H1 (cell line): Measurements from ENCODE around the gene SLC4A8. TPM values are rescaled to one million over a fixed set of nuclear protein-coding genes. Genes with fewer than 3 reads are reported as not detected.

Source experiments
- CTCF ChIA-PET: fragments of 300-600 bp; sonication (Branson Sonifier 250); formaldehyde crosslinking; loops from one replicate; lab custom pipeline; 2021; ENCODE audit not compliant: partially characterized antibody; lab: Charles Lee
- POLR2A ChIA-PET: fragments of 300-600 bp; sonication (Branson Sonifier 250); formaldehyde crosslinking; loops from one replicate; lab custom pipeline; 2021; ENCODE audit warnings: inconsistent platforms; ENCODE audit not compliant: partially characterized antibody; lab: Charles Lee
- DNase-seq, 2 experiments: peaks; one replicate each; pipeline versions ENCODE4 v3.0.0 to v3.0.0-alpha.2; 2010 to 2022; ENCODE audit warnings: low spot score in 2 of 2, low read depth in 1 of 2, mixed read lengths in 1 of 2
- FAIRE-seq: peaks from 2 replicates; lab custom pipeline; 2011; peaks lifted over from hg19 to GRCh38; lab: Jason Lieb, UNC
- H2AFZ ChIP-seq: 2 replicates; pipeline ENCODE4 v1.8.1; 2012; ENCODE audit warnings: low read length, inconsistent platforms
- H2AK5ac ChIP-seq: 2 replicates; pipeline ENCODE4 v1.6.1; 2013; ENCODE audit warnings: low read depth, low read length
- H2BK120ac ChIP-seq: replicated peaks from 2 replicates; pipeline ENCODE3; 2013; ENCODE audit warnings: low read depth, low read length, inconsistent platforms
- H2BK12ac ChIP-seq: 2 replicates; pipeline ENCODE4 v1.6.1; 2013; ENCODE audit warnings: low read depth, low read length
- H2BK15ac ChIP-seq: 2 replicates; pipeline ENCODE4 v1.6.1; 2013; ENCODE audit warnings: low read length
- H2BK20ac ChIP-seq: 2 replicates; pipeline ENCODE4 v1.6.1; 2013; ENCODE audit warnings: low read length
- H2BK5ac ChIP-seq: 2 replicates; pipeline ENCODE4 v1.6.1; 2013; ENCODE audit warnings: low read depth, low read length
- H3K14ac ChIP-seq: 2 replicates; pipeline ENCODE4 v1.6.1; 2013; ENCODE audit warnings: inconsistent platforms; ENCODE audit not compliant: insufficient read length
- H3K18ac ChIP-seq: 2 replicates; pipeline ENCODE4 v1.6.1; 2013; ENCODE audit warnings: low read length; ENCODE audit errors: extremely low read depth
- H3K23ac ChIP-seq: 2 replicates; pipeline ENCODE4 v1.6.1; 2013; ENCODE audit warnings: inconsistent platforms; ENCODE audit not compliant: insufficient read length
- H3K23me2 ChIP-seq: 2 replicates; pipeline ENCODE4 v1.6.1; 2013; ENCODE audit warnings: low read depth, low read length
- H3K27ac ChIP-seq: 2 replicates; pipeline ENCODE4 v1.6.1; 2011; ENCODE audit warnings: low read depth, low read length, inconsistent platforms
- H3K27me3 ChIP-seq, 4 experiments: replicated peaks in 1 of 4; 1 replicate in 1 of 4; 2 replicates in 3 of 4; pipeline versions ENCODE4 v1.6.1 to v1.8.1; 2011 to 2013; ENCODE audit warnings: low read length in 3 of 4, mild to moderate bottlenecking in 3 of 4, inconsistent platforms in 2 of 4, mixed read lengths in 2 of 4, moderate library complexity in 1 of 4; ENCODE audit not compliant: control insufficient read depth in 3 of 4, insufficient read depth in 3 of 4; ENCODE audit errors: extremely low read depth in 1 of 4
- H3K36me3 ChIP-seq, 4 experiments: 2 replicates each; pipeline versions ENCODE4 v1.6.1 to v1.8.1; 2011 to 2013; ENCODE audit warnings: mild to moderate bottlenecking in 4 of 4, low read length in 3 of 4, moderate library complexity in 2 of 4, control low read depth in 1 of 4, inconsistent platforms in 1 of 4; ENCODE audit not compliant: insufficient read depth in 4 of 4, control insufficient read depth in 2 of 4
- H3K4ac ChIP-seq: replicated peaks from 2 replicates; pipeline ENCODE3; 2013; ENCODE audit warnings: low read length, low read depth, mixed read lengths, inconsistent platforms; ENCODE audit not compliant: insufficient read length
- H3K4me1 ChIP-seq, 4 experiments: replicated peaks in 1 of 4; 1 replicate in 1 of 4; 2 replicates in 3 of 4; pipeline versions ENCODE4 v1.6.1 to v1.8.1; 2011 to 2013; ENCODE audit warnings: low read length in 3 of 4, inconsistent platforms in 2 of 4, mixed read lengths in 1 of 4; ENCODE audit not compliant: insufficient read depth in 4 of 4, control insufficient read depth in 3 of 4
- H3K4me2 ChIP-seq, 2 experiments: 2 replicates each; pipeline versions ENCODE4 v1.6.1 to v1.8.1; 2011 to 2013; ENCODE audit warnings: low read depth in 2 of 2, low read length in 2 of 2, control low read depth in 1 of 2, inconsistent platforms in 1 of 2, mild to moderate bottlenecking in 1 of 2; ENCODE audit not compliant: insufficient read depth in 1 of 2
- H3K4me3 ChIP-seq, 4 experiments: fragments of 200-600, 300-600 bp in 1 of 4; sonication (generic), shearing (Covaris generic), sonication (Bioruptor Twin) in 1 of 4; 2 replicates each; pipeline versions ENCODE4 v1.5.1 to v1.8.1; 2011 to 2016; ENCODE audit warnings: low read length in 4 of 4, low read depth in 3 of 4, control low read depth in 2 of 4, inconsistent platforms in 2 of 4, mild to moderate bottlenecking in 2 of 4, mixed read lengths in 1 of 4, moderate library complexity in 1 of 4; ENCODE audit not compliant: insufficient read depth in 2 of 4; ENCODE audit errors: extremely low read depth in 1 of 4
- H3K56ac ChIP-seq: replicated peaks from 2 replicates; pipeline ENCODE3; 2013; ENCODE audit warnings: low read depth, mild to moderate bottlenecking, mixed read lengths, low read length, inconsistent platforms; ENCODE audit not compliant: insufficient read length
- H3K79me1 ChIP-seq: 2 replicates; pipeline ENCODE4 v1.6.1; 2013; ENCODE audit warnings: low read depth, low read length, control low read depth
- H3K79me2 ChIP-seq, 2 experiments: 2 replicates each; pipeline versions ENCODE4 v1.6.1 to v1.8.1; 2012 to 2013; ENCODE audit warnings: low read length in 2 of 2, mild to moderate bottlenecking in 2 of 2, inconsistent platforms in 1 of 2; ENCODE audit not compliant: insufficient read depth in 2 of 2, control insufficient read depth in 1 of 2
- H3K9ac ChIP-seq, 4 experiments: replicated peaks in 1 of 4; 1 replicate in 1 of 4; 2 replicates in 3 of 4; pipeline versions ENCODE4 v1.6.1 to v1.8.1; 2011 to 2013; ENCODE audit warnings: low read depth in 3 of 4, low read length in 3 of 4, control low read depth in 2 of 4, mild to moderate bottlenecking in 2 of 4, moderate library complexity in 2 of 4, inconsistent platforms in 1 of 4; ENCODE audit errors: extremely low read depth in 1 of 4
- H3K9me3 ChIP-seq, 2 experiments: 2 replicates each; pipeline versions ENCODE4 v1.6.1 to v1.8.1; 2012 to 2013; ENCODE audit warnings: mild to moderate bottlenecking in 2 of 2, moderate library complexity in 2 of 2, control low read depth in 1 of 2, inconsistent platforms in 1 of 2, low read depth in 1 of 2, low read length in 1 of 2, mixed read lengths in 1 of 2; ENCODE audit not compliant: insufficient read depth in 2 of 2
- H4K20me1 ChIP-seq, 2 experiments: replicated peaks in 1 of 2; 2 replicates each; pipeline versions ENCODE3 to v1.8.1; 2011 to 2013; ENCODE audit warnings: inconsistent platforms in 2 of 2, low read length in 2 of 2, mild to moderate bottlenecking in 1 of 2; ENCODE audit not compliant: insufficient read depth in 2 of 2, control insufficient read depth in 1 of 2
- H4K5ac ChIP-seq: 2 replicates; pipeline ENCODE4 v1.6.1; 2013; ENCODE audit warnings: low read length, low read depth, mixed read lengths, inconsistent platforms; ENCODE audit not compliant: insufficient read length
- H4K8ac ChIP-seq: 2 replicates; pipeline ENCODE4 v1.8.0; 2013; ENCODE audit warnings: mild to moderate bottlenecking, moderate library complexity, low read length, inconsistent platforms; ENCODE audit not compliant: insufficient read depth; ENCODE audit errors: extremely low read depth
- H4K91ac ChIP-seq: replicated peaks from 2 replicates; pipeline ENCODE3; 2013; ENCODE audit warnings: low read length, mixed read lengths, inconsistent platforms; ENCODE audit not compliant: insufficient read length
- GABPA ChIP-seq: IDR thresholded peaks from 2 replicates; pipeline ENCODE4 v1.6.1; 2011; ENCODE audit warnings: mild to moderate bottlenecking, low read length, moderate library complexity, borderline replicate concordance; ENCODE audit not compliant: insufficient read depth
- HDAC2 ChIP-seq, 2 experiments: fragments of 300-600 bp in 1 of 2; sonication (generic) in 1 of 2; IDR thresholded peaks; 2 replicates each; pipeline ENCODE4 v1.6.1; 2011 to 2012; ENCODE audit warnings: low read depth in 2 of 2, low read length in 2 of 2, mild to moderate bottlenecking in 2 of 2, moderate library complexity in 2 of 2, borderline replicate concordance in 1 of 2, inconsistent platforms in 1 of 2
- MAFK ChIP-seq: IDR thresholded peaks from 2 replicates; pipeline ENCODE4 v1.6.1; 2012; ENCODE audit warnings: low read depth, mild to moderate bottlenecking, improper control_type of control experiment, low read length
- POU5F1 ChIP-seq: IDR thresholded peaks from 2 replicates; pipeline ENCODE4 v1.6.1; 2011; ENCODE audit warnings: low read depth, mild to moderate bottlenecking, low read length, moderate library complexity
- RXRA ChIP-seq: IDR thresholded peaks from 2 replicates; pipeline ENCODE4 v1.6.1; 2011; ENCODE audit warnings: low read depth, mild to moderate bottlenecking, low read length, moderate library complexity; ENCODE audit not compliant: insufficient read depth
- SIN3A ChIP-seq, 2 experiments: IDR thresholded peaks in 1 of 2; conservative IDR thresholded peaks in 1 of 2; 2 replicates each; pipeline ENCODE4 v1.6.1; 2011 to 2012; ENCODE audit warnings: low read length in 2 of 2, improper control_type of control experiment in 1 of 2, low read depth in 1 of 2, mild to moderate bottlenecking in 1 of 2
- SP2 ChIP-seq: IDR thresholded peaks from 2 replicates; pipeline ENCODE4 v1.6.1; 2012; ENCODE audit warnings: mild to moderate bottlenecking, low read length, inconsistent platforms
- TAF1 ChIP-seq: IDR thresholded peaks from 2 replicates; pipeline ENCODE4 v1.6.1; 2011; ENCODE audit warnings: mild to moderate bottlenecking, low read depth, low read length
- TBP ChIP-seq: IDR thresholded peaks from 2 replicates; pipeline ENCODE4 v1.6.1; 2011; ENCODE audit warnings: low read depth, low read length, improper control_type of control experiment
- TEAD4 ChIP-seq: IDR thresholded peaks from 2 replicates; pipeline ENCODE4 v1.6.1; 2012; ENCODE audit warnings: low read depth, low read length, inconsistent platforms, mixed read lengths
- WGBS, 2 experiments: shearing (Covaris generic) in 1 of 2; methylation state at CpG; one replicate each; pipeline versions ENCODE4 v1.1.6 to v1.1.7; 2013 to 2015; ENCODE audit warnings: low lambda C conversion rate in 2 of 2, mixed read lengths in 2 of 2, inconsistent platforms in 1 of 2, low coverage in 1 of 2, missing lambda C conversion rate in 1 of 2; ENCODE audit not compliant: insufficient replicate concordance in 2 of 2, insufficient coverage in 1 of 2, insufficient read length in 1 of 2; ENCODE audit errors: extremely low coverage in 1 of 2, missing lambda C conversion rate in 1 of 2; 5-methylcytosine and 5-hydroxymethylcytosine counted together
- polyA plus RNA-seq, 7 experiments: library from polyadenylated mRNA; depleted of rRNA in 3 of 7; stranded (reverse) in 5 of 7; unstranded in 2 of 7; fragments of >200 nt in 5 of 7; fragments of 200-250 nt in 2 of 7; gene quantifications; 1 replicate in 5 of 7; 2 replicates in 1 of 7; 4 replicates in 1 of 7; pipeline versions ENCODE4 v1.2.1 to v1.2.3, GENCODE V29; 2011 to 2013; ENCODE audit warnings: missing spikeins in 2 of 7, mixed read lengths in 2 of 7
- total RNA-seq: library from RNA; stranded (reverse); fragmentation: NEBNext Ultra II Directional; extraction: Animal tissue kit (Norgen Biotek cat#: 25700); gene quantifications from 2 replicates; pipeline ENCODE4 v1.2.1, GENCODE V29; 2021

SLC4A8 gene
- total and polyA plus RNA-seq, 2 of the 8 experiments (the other 6 are each of a cell fraction or from before 2014, with no cell fraction given), result 11.2 to 13.4 TPM

DNA sequence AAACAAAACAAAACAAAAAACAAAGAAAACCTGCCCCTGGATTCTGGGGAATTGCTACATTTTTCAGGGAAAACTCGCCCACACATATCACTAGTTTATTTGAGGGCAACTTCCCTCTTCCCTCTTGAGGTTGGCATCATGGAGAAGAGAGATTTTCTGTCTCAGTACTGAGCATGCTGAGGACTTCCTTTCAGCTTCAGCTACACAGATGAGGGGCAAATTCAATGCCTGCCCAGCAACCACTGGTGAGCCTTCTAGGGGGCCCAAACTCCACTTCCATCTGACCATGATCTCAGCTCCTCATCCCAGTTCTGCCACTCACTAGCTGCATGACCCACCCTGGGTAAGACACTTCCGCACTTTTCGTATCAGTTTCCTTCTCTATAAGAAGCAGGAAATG is 103.3 kb downstream of the SLC4A8 start:
- Histone ChIP-seq H2BK20ac (no peak overlapping the region), H3K56ac (no peak overlapping the region), H2BK12ac (no peak overlapping the region), H4K8ac (no peak overlapping the region), H3K14ac (no peak overlapping the region), H4K91ac (no peak overlapping the region), H3K4me1 (peaks cover 0 to 3% (median 1%) of the 10 kb centered on the region in 4 experiments; a peak in 2 of 7 replicates), H3K23me2 (no peaks in the 10 kb centered on the region), H3K79me2 (no peaks in the 10 kb centered on the region), H3K36me3 (no peaks in the 10 kb centered on the region), H4K5ac (no peak overlapping the region), H3K18ac (no peak overlapping the region), H3K4me2 (no peak overlapping the region), H3K9ac (no peak overlapping the region), H3K4ac (no peak overlapping the region), H3K9me3 (no peaks in the 10 kb centered on the region), H2BK5ac (no peak overlapping the region), H3K4me3 (no peak overlapping the region), H3K27ac (no peak overlapping the region), H3K23ac (no peak overlapping the region), H2BK120ac (no peak overlapping the region), H3K79me1 (no peaks in the 10 kb centered on the region), H2AK5ac (no peak overlapping the region), H4K20me1 (no peaks in the 10 kb centered on the region), H2AFZ (no peak overlapping the region), H3K27me3 (no peaks in the 10 kb centered on the region; a peak in 1 of 7 replicates), H2BK15ac (no peak overlapping the region)
- ChIA-PET CTCF (interaction anchor here (0.8 to 10.1 kb wide), 11 partner anchors 9 to 286 kb away, joined by 3 to 137 read pairs (median 4); partner anchors contain the start of gene SLC4A8), POLR2A (no interaction called here)
- no peak for FAIRE-seq
- TF ChIP-seq HDAC2 (IDR thresholded peaks at IDR 0.05; ENCODE audit: borderline replicate concordance in 1 of 2, low read depth in 2 of 2, low read length in 2 of 2), result no peak
- TF ChIP-seq TBP, result no peak
- TF ChIP-seq SIN3A (conservative IDR thresholded peaks at IDR 0.05 in 1 of 2, IDR thresholded peaks at IDR 0.05 in 1 of 2; ENCODE audit: low read depth in 1 of 2, low read length in 2 of 2), result no peak
- TF ChIP-seq GABPA, result no peak
- TF ChIP-seq RXRA, result no peak
- no peak for TF ChIP-seq SP2
- no peak for TF ChIP-seq TEAD4
- TF ChIP-seq TAF1, result no peak
- TF ChIP-seq MAFK, result no peak
- TF ChIP-seq POU5F1, result no peak
- DNase-seq, result no peak
- WGBS, 2 experiments, result 87% methylated on average over 3 of the region's 3 CpGs; no CpG with 5 or more reads in 1 of the 2 experiments
